Kidney capillary endothelial cell (primary cell): ENCODE data around the gene VANGL2.
A peak's percentile ranks its signal among the peaks of the same experiment; 100 is the strongest.
"Not testable (repeated sequence)": the region's sequence is repeated elsewhere in the genome, so short reads cannot be mapped to it uniquely, and the experiment has no call there.

Source experiments
- DNase-seq: peaks from one replicate; pipeline ENCODE4 v3.0.0-alpha.2; 2018; ENCODE audit warnings: low spot score

Gene VANGL2

DNA sequence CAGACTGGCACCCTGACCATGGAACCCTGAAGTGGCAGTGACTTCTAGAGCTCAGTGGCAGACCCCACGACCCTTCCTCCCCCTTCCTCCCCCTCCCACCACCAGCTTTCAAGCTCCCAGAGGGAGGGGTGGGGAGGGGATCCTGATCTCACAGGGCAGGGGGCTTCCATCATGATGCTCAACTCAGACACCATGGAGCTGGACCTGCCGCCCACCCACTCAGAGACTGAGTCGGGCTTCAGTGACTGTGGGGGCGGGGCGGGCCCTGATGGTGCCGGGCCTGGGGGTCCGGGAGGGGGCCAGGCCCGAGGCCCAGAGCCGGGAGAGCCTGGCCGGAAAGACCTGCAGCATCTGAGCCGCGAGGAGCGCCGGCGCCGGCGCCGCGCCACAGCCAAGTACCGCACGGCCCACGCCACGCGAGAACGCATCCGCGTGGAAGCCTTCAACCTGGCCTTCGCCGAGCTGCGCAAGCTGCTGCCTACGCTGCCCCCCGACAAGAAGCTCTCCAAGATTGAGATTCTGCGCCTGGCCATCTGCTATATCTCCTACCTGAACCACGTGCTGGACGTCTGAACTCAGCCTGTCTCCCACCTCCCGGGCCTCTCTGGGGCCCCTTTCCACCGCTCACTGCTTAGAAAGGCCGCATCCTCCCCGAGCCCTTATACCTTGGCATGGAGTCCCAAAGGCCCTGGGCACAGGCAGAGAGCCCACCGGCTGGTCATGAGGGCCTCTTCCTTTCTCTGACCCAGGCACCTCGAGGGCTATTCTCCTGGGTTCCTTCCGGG lies 29.6 kb upstream of the VANGL2 start:
- DNase-seq, result no peak

DNA sequence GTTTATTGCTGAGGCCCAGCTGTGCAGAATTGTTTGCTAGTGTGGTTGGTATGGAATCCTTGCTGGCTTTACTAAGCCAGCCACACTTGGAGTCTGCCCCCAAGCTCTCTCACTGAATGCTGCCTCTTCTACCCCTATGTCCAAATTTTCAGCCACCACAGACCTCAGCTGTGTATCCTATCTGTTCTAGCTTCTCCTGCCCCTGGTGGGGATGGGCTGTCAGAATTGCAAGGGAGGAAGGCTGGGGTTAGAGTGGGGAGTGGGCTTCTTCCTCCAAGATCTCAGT lies 29.1 kb upstream of the VANGL2 start:
- no peak for DNase-seq

DNA sequence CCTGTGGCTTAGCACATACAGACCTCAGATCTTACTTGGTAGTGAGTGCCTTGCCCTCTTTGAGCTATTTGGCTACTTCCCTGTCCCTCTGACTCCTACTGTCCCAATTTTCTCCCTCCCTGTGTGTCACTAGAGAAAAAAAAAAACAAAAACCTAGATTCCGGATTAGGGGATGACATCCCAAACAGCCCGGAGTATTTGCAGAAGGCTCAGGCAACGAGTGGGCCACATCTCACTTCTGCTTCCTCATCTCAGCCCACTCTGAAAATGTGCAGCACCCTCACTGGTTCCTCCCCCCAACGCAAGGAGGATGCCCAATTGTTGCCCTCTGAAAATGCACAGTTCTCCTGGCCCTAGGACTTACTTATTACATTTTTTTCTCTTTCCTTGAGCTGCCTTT lies 28.6 kb upstream of the VANGL2 start:
- no peak for DNase-seq

DNA sequence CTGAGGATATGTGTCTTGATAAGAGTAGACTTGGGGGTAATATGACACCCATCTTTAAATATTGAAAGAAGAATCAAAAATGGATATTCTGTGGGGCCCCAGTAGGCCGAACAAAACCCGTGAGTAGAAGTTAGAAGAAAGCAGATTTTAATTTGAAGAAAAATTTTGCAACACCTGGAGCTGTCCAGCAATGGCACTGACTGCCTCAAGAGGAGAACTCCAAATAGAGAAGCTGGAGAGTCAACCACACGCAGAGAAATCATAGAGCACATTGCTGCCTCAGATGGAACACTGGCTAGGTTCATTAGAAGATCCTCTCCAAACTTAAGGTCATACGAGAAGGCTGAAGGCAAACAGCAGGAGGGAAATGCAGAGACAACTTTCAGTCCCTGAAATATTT lies 26.7 kb upstream of the VANGL2 start:
- no peak for DNase-seq

DNA sequence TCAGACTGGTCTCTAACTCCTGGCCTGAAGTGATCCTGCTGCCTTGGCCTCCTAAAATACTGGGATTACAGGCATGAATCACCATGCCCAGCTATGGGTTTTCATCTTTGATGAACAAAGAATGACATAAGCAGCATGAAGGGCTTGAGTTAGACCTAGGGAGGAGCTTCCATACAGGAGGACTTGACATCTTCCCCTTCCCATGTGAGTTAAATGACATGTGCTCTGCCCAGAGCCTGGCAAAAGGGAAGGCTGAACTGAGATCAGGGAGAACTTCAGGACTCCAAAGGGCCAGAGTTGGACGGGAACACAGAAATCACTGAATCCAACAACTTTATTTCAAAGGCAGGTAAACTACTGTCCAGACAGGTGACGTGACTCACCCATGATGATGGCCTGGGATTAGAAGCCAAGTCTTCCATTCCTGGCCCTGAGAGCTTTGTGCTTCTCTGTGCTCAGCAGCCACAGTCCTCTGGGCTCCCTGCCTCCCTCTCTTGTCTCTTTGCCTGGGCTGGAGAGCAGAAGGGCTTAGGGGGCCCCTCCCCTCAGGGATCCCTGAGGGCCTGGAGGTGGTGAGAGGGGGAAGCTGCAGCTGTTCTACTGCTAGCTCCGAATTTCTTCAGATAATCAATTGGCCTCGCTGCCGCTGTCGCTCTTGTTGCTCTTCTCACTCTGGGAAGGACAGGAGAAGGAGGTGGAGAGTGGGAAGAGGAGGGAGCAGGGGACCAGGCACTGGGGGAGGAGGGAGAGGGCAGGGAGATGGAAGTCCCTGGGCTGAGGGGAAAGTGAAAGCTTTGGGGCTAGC lies 25.9 kb upstream of the VANGL2 start:
- no peak for DNase-seq

DNA sequence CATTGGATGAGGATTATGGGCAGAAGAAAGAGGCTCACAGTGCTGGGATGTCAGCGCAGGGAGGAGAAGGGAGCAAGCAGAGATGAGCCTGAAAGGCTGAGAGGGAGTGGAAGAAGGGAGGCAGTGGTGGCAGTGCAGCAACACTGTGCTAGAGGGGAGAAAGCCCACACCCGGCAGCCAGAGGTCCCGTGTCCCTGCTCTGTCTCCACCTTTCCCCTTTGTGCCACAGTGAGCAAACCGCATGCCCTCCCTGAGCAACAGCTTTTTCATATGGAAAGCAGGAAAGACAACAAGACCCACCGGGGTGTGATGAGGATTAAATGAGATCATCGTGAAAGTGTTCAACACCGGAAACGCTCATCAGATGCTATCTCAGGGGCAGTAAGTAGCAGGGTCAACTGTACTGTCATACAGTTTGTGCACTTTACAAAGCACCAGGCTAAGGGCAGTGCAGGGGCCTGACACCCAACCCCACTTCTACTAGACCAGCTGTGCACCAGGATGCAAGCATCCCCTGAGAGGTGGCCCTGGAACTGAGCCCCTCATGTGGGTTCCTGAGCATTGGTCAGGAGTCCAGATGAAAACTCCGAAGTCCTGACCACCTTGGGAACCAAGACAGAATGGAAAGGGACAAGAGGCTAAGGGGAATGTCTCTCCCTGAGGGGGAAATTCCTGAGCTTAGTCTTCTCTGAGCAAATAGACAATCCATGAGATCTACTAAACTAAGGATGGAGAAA lies 24.4 kb upstream of the VANGL2 start:
- no peak for DNase-seq

DNA sequence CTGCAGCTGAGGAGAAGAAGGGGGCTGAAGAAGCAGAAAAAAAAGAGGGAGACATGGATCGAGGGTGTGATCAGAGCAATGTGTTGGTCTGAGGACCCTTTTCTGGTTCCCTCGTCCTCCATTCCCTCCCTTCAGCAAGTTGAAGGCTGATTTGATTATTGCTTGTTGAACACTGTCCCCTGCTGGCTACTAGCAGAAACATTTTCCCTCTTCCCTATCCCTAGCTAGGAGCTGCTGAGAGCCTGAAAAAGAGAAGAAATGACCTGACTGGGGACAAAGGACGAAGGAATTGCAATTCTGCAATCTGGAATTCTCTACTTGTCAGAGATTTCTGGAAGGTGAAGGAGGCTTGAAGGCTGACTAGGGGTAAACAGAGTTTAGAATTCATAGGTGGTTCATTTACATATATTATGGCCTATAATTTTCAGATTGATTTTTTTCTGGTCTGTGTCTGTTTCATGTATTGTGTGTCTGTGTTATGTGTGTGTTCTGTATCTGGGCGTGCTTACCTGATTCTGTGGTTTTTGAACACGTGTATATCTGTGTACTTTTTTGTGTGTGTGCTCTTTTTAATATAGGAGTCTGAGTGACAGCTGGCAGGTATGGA lies 23.7 kb upstream of the VANGL2 start:
- peak; percentile 56 for DNase-seq

DNA sequence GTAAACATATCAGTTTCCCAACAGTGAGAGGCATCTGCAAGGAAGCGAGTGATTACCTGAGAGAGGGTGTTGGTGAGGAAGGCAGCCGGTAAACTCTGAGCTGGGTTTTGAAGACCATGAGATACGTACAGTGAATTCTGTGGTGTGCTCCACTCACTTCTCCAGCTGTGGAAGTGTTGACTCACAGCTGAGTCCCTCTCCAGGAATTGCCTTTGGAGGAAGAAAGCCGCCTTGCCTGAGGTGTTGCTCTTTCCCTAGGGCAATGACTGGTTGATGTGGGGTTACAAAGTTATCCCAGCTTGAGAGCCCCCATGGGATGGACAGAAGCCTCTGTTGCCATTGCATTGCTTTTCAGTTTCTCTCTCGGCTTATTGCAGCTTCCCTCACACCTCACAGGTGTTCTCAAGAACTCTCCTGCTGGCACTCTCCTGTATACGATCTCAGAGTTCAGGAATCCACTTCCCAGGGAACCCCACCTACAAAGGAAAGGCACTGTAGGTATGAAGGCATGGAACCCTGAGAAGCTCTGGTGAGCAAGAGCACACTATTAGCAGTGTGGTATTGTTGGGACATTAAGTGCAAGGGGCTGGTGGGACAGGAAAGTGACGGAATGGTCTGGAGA lies 22.7 kb upstream of the VANGL2 start:
- no peak for DNase-seq

DNA sequence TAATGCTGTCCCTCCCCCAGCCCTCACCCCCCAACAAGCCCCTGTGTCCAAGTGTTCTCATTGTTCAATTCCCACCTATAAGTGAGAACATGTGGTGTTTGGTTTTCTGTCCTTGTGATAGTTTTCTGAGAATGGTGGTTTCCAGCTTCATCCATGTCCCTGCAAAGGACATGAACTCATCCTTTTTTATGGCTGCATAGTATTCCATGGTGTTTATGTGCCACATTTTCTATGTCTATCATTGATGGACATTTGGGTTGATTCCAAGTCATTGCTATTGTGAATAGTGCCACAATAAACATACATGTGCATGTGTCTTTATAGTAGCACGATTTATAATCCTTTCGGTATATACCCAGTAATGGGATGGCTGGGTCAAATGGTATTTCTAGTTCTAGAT lies 15.6 kb upstream of the VANGL2 start:
- not testable (repeated sequence) for DNase-seq

DNA sequence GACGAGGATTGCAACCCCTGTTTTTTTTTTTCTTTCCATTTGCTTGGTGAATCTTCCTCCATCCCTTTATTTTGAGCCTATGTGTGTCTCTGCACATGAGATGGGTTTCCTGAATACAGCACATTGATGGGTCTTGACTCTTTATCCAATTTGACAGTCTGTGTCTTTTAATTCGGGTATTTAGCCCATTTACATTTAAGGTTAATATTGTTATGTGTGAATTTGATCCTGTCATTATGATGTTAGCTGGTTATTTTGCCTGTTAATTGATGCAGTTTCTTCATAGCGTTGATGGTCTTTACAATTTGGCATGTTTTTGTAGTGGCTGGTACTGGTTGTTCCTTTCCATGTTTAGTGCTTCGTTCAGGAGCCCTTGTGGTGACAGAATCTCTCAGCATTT lies 12.0 kb upstream of the VANGL2 start:
- DNase-seq, result not testable (repeated sequence)

DNA sequence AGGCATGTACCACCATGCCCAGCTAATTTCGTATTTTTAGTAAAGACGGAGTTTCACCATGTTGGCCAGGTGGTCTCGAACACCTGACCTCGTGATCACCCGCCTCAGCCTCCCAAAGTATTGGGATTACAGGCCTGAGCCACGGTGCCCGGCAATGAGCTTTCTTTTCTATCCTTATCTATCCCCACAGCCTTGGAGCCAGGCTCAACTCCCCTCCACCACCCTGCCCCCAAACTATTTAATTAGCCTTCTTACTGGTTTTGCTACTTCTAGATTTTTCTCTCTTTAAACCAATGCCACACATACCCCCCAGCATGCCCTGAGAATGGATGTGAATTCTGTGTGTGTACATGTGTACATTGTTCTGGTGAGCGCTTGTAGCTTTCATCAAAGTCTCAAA lies 5.7 kb upstream of the VANGL2 start:
- no peak for DNase-seq

DNA sequence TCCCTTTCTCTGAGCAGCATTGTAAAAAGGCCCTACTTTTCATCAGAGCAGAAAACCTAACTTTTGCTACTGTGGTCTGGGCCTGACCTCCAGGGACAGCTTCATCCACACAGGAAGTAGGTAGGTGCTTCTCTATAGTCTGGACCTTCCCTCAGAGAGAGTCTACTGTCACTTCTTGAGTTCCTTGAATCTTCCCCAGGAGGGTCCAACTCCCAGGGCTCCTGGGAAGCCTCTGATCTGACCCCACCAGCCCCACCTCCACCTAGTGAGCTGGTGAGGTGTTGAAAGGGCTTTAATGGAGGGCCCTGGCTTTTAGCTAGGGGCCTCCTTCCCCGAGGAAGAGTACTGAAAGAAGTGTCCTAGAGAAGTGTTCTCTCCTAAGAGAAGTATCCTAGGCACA lies 2.7 kb upstream of the VANGL2 start:
- DNase-seq, result no peak

DNA sequence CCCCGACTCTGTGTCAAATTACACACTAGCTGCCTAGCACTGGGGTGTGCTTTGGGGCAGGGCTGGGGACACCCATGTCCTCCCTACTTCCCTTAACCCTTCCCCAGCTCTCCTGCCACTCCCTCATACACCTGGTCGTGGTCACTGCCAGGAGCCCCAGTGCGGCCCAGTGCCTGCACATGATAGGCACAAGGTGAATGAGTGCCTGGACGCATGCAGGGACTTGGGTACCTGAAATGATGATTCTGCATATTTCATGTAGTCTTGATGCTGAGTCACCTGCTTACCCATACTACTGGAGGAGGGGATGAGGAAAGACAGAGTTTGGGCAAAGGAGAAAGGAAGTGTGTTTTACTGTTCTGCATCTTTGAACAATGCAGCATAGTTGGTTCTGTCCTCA lies 1.5 kb upstream of the VANGL2 start:
- no peak for DNase-seq

DNA sequence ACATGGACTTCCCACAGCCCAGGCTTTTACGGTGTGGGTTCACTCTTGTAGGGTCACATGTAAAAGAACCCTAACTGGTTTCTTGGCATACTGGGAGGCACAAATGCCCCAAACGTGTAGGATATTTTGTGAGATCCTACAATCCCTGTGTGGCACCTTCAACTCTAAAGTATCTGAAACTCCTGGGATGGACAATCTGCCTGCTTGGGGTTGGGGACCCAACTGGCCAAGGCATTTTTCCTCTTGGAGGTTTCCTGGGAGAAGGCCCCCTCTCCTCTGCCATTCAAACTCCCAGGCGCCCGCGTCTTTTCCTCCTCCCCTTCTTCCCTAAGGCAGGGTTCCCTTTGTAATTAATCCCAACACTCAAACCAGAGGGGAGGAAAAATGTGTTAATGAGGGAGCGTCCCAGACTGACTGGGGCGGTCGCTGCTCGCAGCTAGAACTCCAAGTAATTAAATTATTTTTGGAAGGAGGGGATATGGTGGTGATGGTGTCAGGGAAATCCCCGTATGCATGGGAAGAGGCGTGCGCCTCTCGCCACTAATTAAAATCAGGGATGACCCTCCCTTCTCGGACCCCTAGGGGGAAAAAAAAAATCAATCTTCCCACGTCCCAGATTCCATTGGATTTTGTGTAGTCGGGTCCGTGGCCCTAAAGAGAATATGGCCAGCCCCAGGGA lies 681 bp upstream of the VANGL2 start:
- DNase-seq, result no peak

DNA sequence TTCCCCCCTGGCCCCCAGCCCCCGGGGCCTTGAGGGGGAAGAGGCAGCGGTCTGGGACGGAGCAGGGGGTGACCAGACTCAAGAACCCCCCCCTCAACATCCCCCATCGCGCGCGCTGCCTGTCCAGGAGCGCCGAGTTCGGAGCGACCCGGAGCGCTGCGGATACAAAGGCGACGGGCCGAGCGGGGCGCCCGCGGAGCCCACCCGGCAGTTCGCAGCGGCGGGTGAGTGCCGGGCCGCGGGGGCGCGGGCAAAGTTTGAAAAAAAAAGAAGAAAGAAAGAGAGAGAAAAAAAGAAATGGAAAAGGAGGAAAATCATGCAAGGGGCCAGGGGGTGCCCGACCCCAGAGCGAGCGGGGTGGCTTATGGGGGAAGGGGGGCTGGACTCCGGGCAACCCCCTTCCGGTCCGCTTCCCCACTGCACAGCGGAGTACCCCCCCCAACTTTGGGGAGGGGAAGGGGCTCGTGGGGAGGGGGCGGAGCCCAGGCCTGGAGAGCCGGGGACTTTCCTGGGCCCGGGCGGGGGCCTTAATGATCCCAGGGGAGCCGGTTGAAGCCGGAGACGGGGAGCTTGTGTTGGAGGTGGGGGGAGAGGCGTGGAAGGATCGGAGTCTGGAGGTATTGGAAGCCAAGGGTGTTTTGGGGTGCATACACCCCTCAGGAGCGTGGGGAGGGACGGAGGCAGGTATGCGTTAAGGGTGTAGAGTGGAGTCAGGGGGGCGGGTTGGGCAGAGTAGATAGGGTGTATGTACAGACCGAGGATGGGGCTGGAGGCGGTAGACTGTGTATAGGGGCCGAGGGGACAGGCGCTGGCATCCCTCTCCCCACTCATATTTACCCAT lies 502 bp downstream of the VANGL2 start:
- no peak for DNase-seq

DNA sequence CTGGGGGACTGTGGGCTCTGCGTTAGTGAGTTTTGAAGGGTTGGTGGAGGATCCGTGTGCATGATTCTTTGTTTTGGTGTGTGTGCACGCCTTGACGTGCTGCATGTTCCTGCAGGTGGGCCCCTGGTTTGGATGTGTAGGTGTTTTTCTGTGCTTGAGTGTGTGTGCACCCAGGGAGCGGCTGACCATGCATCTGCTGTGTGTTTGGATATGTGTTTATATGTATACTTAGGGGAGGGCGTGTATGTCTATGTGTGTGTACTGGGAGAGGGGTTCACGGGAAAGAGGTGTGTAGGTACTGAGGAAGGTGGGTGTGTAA lies 1.1 kb downstream of the VANGL2 start:
- no peak for DNase-seq

DNA sequence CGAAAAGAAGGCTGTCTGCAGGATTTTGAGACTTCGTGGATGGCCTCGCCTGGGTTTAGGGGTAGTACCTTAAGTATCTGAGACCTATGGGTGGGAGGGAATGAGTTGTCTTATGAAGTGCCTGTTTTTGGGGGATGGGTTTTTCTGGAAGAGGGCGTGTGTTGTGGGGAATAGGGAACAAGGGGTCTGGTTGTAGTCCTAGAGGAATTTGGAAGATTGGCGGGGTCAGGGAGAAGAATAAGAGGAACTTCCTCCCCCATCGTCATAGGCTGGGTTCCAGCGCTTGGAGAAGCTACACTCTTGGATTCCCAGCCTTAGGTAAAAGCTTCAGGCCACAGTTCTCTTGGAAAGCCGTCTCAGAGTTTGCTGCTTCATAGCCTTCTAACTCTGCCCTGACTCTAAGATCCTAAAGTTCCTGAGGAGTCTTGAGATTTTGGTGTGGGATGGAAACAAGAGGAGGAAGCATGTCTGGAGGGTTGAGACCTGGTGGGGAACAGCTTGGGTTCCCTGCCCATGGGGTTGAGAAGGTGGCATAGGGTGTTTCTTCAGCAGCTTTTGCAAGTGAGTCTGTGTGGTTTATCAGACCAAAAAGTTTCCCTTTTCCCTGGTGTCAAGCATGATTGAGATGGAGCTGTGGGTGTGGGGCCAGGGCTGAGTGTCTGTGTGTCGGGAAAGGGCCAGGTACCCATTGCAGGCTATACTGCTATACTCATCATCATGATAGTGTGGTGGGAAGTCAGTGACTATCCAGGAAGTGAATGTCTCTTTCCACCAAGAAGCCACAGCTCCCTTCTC lies 1.8 kb downstream of the VANGL2 start:
- no peak for DNase-seq

DNA sequence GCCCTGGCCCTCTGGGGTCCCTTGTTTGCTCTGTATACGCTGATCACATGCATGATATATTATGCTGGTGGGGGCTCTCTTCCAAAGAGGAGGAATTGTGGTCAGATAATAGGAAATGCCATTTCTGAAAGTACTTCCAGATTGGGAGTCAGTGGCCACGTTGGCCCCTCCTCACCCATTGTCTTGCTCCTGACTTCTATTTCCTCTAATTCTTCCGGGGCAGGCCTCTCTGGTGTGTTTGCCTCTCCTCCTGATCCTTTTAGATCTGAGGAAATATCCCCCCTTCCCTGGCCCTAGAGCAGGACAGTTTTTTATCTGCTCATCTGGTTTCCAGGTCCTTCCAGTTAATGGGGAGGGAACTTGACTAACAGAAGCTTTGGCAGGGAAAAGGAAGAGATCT lies 2.9 kb downstream of the VANGL2 start:
- DNase-seq, result peak; percentile 56

DNA sequence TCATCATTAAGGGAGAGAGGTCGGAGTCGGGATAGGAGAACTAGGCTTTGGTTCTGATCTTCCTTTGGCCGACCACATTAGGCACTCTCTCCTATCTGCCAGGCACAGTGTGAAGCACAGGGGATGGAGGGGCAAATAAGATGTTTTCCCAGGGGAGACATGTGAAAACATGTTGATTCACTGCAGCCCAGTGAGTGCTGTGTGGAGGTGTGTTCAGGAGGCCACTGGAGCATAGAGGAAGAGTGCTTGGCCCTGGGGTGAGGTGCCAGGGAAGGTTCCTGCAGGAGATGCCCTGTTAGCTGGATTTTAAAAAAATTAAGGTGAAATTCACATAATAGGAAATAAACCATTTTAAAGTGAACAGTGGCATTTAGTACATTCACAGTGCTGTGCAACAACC lies 3.7 kb downstream of the VANGL2 start:
- no peak for DNase-seq

DNA sequence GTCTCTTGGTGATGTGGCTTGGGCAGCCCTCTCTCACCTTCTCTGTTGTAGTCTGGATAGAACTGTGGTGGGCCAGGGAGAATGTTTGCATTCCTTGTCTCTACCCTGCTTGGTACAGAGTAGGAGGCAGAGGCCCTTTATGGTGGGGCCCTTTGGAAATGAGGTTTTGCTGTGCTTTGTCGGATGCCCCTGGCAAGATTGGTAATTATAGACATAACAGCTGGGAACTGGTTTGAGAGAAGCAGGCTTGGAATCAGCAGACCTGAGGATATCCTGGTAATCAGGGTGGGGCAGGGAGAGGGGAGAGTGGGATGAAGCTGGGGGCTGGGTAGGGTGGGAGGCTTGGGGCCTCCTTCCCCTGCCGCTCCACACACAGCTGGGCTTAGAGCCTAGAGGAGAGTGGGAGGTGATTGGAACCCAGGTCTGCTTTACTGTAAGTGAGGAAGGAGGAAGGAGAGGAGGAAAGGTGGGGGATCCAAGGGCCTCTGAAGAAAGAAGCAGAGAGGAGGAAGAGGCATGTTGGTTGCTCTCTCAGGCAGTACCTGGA lies 5.0 kb downstream of the VANGL2 start:
- DNase-seq, result no peak
